LNCAP (cell line): ENCODE results near the gene C16orf87.

ENCODE experiments used
- CTCF ChIP-seq: fragments of 450-650 bp; IDR thresholded peaks from 2 replicates; pipeline ENCODE4 v1.5.1; 2017; ENCODE audit warnings: mild to moderate bottlenecking

Gene C16orf87

DNA sequence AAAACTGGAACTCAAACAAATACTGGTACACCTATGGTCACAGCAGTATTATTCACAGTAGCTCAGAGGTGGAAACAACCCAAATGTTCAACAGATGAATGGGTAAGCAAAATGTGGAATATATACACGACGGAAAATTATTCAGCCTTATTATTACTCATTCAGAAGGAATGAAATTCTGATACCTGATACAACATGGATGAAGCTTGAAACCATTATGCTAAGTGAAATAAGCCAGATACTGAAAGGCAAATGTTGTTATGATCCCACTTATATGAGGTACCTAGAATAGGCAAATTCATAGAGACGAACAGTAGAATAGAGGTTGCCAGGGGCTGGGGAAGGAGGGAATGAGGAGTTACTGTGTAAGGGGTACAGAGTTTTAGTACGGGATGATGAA, 55.8 kb downstream of the C16orf87 start:
- no peak for TF ChIP-seq CTCF

GRCh38 chr16:46774743-46775177, 56.2 kb downstream of the C16orf87 start:
- TF ChIP-seq CTCF: no peak

GRCh38 chr16:46772463-46772862, 58.5 kb downstream of the C16orf87 start:
- TF ChIP-seq CTCF: no peak

GRCh38 chr16:46768809-46769208, 62.2 kb downstream of the C16orf87 start:
- no peak for TF ChIP-seq CTCF

GRCh38 chr16:46765050-46765449, 65.9 kb downstream of the C16orf87 start:
- no peak for TF ChIP-seq CTCF

DNA sequence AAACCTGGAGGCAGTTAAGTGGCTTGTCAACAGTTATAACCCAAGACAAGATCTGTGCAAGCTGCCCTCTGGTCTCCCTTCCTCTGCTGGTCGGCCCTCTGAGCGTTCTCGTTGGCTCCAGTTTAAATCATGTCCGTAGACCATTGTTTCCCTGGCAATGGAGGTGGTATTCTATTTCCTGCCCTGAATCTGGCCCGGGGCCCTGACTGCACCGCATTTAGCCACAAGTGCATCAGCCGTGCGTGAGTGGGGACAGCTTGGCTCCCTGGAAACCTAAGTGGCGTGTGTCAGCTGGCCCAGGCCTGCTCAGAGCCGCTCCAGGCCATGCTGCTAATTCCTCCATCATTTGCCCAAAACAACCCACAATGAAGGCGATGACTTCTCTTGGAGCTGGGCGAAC, 67.8 kb downstream of the C16orf87 start:
- no peak for TF ChIP-seq CTCF

- no peak for TF ChIP-seq CTCF
These were observed 68.4 kb downstream of the C16orf87 start for GRCh38 chr16:46762583-46762982.

DNA sequence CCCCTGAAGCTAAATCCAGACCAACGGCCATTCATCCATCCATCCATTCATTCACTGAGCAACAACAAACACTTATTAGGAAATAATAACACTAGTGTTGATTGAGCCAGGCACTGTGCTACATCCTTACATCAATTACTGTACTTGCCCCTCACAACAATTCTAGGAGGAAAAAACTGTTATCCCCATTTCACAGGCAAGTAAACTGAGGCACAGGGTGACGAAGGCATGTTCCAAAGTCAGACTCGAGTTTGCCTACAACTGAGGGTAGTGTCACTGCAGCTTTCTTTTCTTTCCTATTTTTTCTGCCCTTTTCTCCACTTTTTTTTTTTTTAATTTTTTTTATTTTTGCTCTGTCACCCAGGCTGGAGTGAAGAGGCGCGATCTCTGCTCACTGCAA, 71.7 kb downstream of the C16orf87 start:
- no peak for TF ChIP-seq CTCF
